Chondrocyte (in vitro differentiated cells): Measurements from ENCODE around the gene TAF12. TPM values are rescaled to one million over a fixed set of nuclear protein-coding genes. Genes with fewer than 3 reads are reported as not detected.
A peak's percentile ranks its signal among the peaks of the same experiment; 100 is the strongest.
"Not testable (repeated sequence)": the region's sequence is repeated elsewhere in the genome, so short reads cannot be mapped to it uniquely, and the experiment has no call there.

Source experiments
- DNase-seq: peaks from one replicate; pipeline ENCODE4 v3.0.0; 2021; ENCODE audit warnings: mixed read lengths, low spot score
- H3K27ac Mint-ChIP-seq: one replicate; pipeline ENCODE4 v1.8.0; 2021; ENCODE audit warnings: mild to moderate bottlenecking, moderate library complexity, mixed read lengths; ENCODE audit not compliant: unreplicated experiment
- H3K27me3 Mint-ChIP-seq: 2 replicates; pipeline ENCODE4 v1.8.0; 2021; ENCODE audit warnings: low read depth, mixed read lengths
- H3K36me3 Mint-ChIP-seq: 2 replicates; pipeline ENCODE4 v1.8.0; 2021; ENCODE audit warnings: low read depth, mixed read lengths
- H3K4me1 Mint-ChIP-seq: 2 replicates; pipeline ENCODE4 v1.8.0; 2021; ENCODE audit warnings: low read depth, mild to moderate bottlenecking, mixed read lengths
- H3K4me3 Mint-ChIP-seq: one replicate; pipeline ENCODE4 v1.8.0; 2021; ENCODE audit warnings: mild to moderate bottlenecking, moderate library complexity, mixed read lengths; ENCODE audit not compliant: unreplicated experiment
- H3K9me3 Mint-ChIP-seq: 2 replicates; pipeline ENCODE4 v1.8.0; 2021; ENCODE audit warnings: low read depth, mixed read lengths
- CTCF ChIP-seq: fragments of 200-600 bp; sonication (generic); IDR thresholded peaks from 2 replicates; pipeline ENCODE4 v1.5.0; 2021; ENCODE audit warnings: antibody characterized with exemption, mild to moderate bottlenecking, moderate library complexity
- total RNA-seq: library from RNA; stranded (reverse); gene quantifications from 3 replicates; pipeline ENCODE4 v1.2.1, GENCODE V29; 2021

The TAF12 gene
- total RNA-seq, 1 donor from 2014 or later, result 19.4 TPM

GRCh38 chr1:28592321-28593071 lies 50.4 kb downstream of the TAF12 start:
- no peak for TF ChIP-seq CTCF
- no peak for DNase-seq
- H3K4me3 Mint-ChIP-seq, result peak overlapping the region; percentile 68
- no peaks in the 10 kb centered on the region for H3K9me3 Mint-ChIP-seq
- no peaks in the 10 kb centered on the region for H3K27me3 Mint-ChIP-seq
- H3K27ac Mint-ChIP-seq, result peak overlapping the region; percentile 41
- H3K4me1 Mint-ChIP-seq, result peaks cover 9% of the 10 kb centered on the region
- peaks cover 2% of the 10 kb centered on the region for H3K36me3 Mint-ChIP-seq

GRCh38 chr1:28591708-28592320 lies 51.1 kb downstream of the TAF12 start, which contains the start of gene RAB42:
TSS of gene RAB42 (plus strand) at chr1:28592265. CDS start at chr1:28592512, 247 bp downstream.
- Mint-ChIP-seq H3K27ac (peak within 1 kb of the TSS; percentile 41), H3K36me3 (peaks cover 2% of the 10 kb centered on the region), H3K4me1 (peaks cover 9% of the 10 kb centered on the region), H3K4me3 (peak within 1 kb of the TSS; percentile 68), H3K27me3 (no peaks in the 10 kb centered on the region), H3K9me3 (no peaks in the 10 kb centered on the region)
- no peak for DNase-seq
- TF ChIP-seq CTCF, result no peak

- H3K27ac Mint-ChIP-seq, result peak overlapping the region; percentile 41
- H3K4me1 Mint-ChIP-seq, H3K9me3 Mint-ChIP-seq, H3K4me3 Mint-ChIP-seq, DNase-seq, H3K36me3 Mint-ChIP-seq, H3K27me3 Mint-ChIP-seq: not testable (repeated sequence)
Measured at GRCh38 chr1:28586585-28587391, 56.1 kb downstream of the TAF12 start.

GRCh38 chr1:28582248-28582615 lies 60.6 kb downstream of the TAF12 start:
- peaks cover 25% of the 10 kb centered on the region for H3K36me3 Mint-ChIP-seq
- no peaks in the 10 kb centered on the region for H3K27me3 Mint-ChIP-seq
- H3K9me3 Mint-ChIP-seq, result no peaks in the 10 kb centered on the region
- peaks cover 33% of the 10 kb centered on the region for H3K4me1 Mint-ChIP-seq
- no peak for TF ChIP-seq CTCF
- H3K4me3 Mint-ChIP-seq, result peak overlapping the region; percentile 89
- H3K27ac Mint-ChIP-seq, result peak overlapping the region; percentile 91
- no peak for DNase-seq

GRCh38 chr1:28581531-28582247 lies 61.2 kb downstream of the TAF12 start:
- peak overlapping the region; percentile 91 for H3K27ac Mint-ChIP-seq
- H3K9me3 Mint-ChIP-seq, result no peaks in the 10 kb centered on the region
- H3K4me1 Mint-ChIP-seq, result peaks cover 33% of the 10 kb centered on the region
- peak; percentile 59 for TF ChIP-seq CTCF
- DNase-seq, result peak; percentile 98
- H3K36me3 Mint-ChIP-seq, result peaks cover 25% of the 10 kb centered on the region
- no peaks in the 10 kb centered on the region for H3K27me3 Mint-ChIP-seq
- H3K4me3 Mint-ChIP-seq, result peak overlapping the region; percentile 89
